Small intestine (tissue), 7 donors: ENCODE results near the gene TENM3. TPM values are rescaled to one million over a fixed set of nuclear protein-coding genes. Genes with fewer than 3 reads are reported as not detected.

ENCODE experiments used
- DNase-seq, 2 donors: peaks; one replicate each; pipeline versions ENCODE4 v3.0.0 to v3.0.0-alpha.2; 2013
- FAIRE-seq: peaks from 2 replicates; lab custom pipeline; 2012; peaks lifted over from hg19 to GRCh38; lab: Jason Lieb, UNC
- H3K27ac ChIP-seq, 3 donors: one replicate each; pipeline ENCODE4 v1.5.1; 2013; ENCODE audit warnings: low read length in 2 of 3, mild to moderate bottlenecking in 2 of 3, control low read depth in 1 of 3, inconsistent platforms in 1 of 3, low read depth in 1 of 3, moderate library complexity in 1 of 3
- H3K27me3 ChIP-seq, 3 donors: one replicate each; pipeline ENCODE4 v1.6.1; 2013; ENCODE audit warnings: low read length in 3 of 3, inconsistent platforms in 1 of 3; ENCODE audit not compliant: control insufficient read depth in 3 of 3, insufficient read depth in 3 of 3
- H3K36me3 ChIP-seq, 3 donors: one replicate each; pipeline ENCODE4 v1.6.1; 2013; ENCODE audit warnings: low read length in 3 of 3, inconsistent platforms in 1 of 3, low read depth in 1 of 3, mild to moderate bottlenecking in 1 of 3, moderate library complexity in 1 of 3; ENCODE audit not compliant: control insufficient read depth in 3 of 3, insufficient read depth in 2 of 3
- H3K4me1 ChIP-seq, 3 donors: one replicate each; pipeline ENCODE4 v1.6.1; 2013; ENCODE audit warnings: low read length in 2 of 3, inconsistent platforms in 1 of 3, low read depth in 1 of 3, mild to moderate bottlenecking in 1 of 3, moderate library complexity in 1 of 3; ENCODE audit not compliant: control insufficient read depth in 3 of 3, insufficient read depth in 2 of 3
- H3K4me3 ChIP-seq, 3 donors: one replicate each; pipeline ENCODE4 v1.5.1; 2013; ENCODE audit warnings: low read length in 3 of 3, control low read depth in 1 of 3, inconsistent platforms in 1 of 3, low read depth in 1 of 3, mild to moderate bottlenecking in 1 of 3, moderate library complexity in 1 of 3
- H3K9me3 ChIP-seq, 2 donors: one replicate each; pipeline ENCODE4 v1.6.1; 2013; ENCODE audit warnings: low read depth in 1 of 2, low read length in 1 of 2; ENCODE audit not compliant: control insufficient read depth in 2 of 2, insufficient read depth in 1 of 2
- WGBS, 3 donors: extraction: QIAGEN DNeasy Blood & Tissue Kit; methylation state at CpG; one replicate each; pipeline ENCODE4 v1.1.7; 2013; 5-methylcytosine and 5-hydroxymethylcytosine counted together
- polyA plus RNA-seq, 4 donors: library from polyadenylated mRNA; stranded (reverse) in 3 of 4; unstranded in 1 of 4; fragments of 200-250 nt in 3 of 4; fragments of 120-200 nt in 1 of 4; gene quantifications; one replicate each; pipeline versions ENCODE4 v1.2.1 to v1.2.3, GENCODE V29; 2013
- donor health status: healthy with polysubstance abuse.
- donor health status: control.
- donor health status: control.
- donor health status: Bipolar disorder and iron deficiency.
- donor health status: healthy.

Gene TENM3
- polyA plus RNA-seq, 4 donors = 0.45 to 4.5 (median 1.1) TPM

- H3K36me3 ChIP-seq = no peaks in the 10 kb centered on the region
- peaks cover 0 to 2% (median 0%) of the 10 kb centered on the region in 3 donors for H3K27me3 ChIP-seq
- H3K27ac ChIP-seq = no peak overlapping the region
- peak; percentile 44 to 66 for DNase-seq
- FAIRE-seq = no peak
- no peaks in the 10 kb centered on the region for H3K9me3 ChIP-seq
- H3K4me1 ChIP-seq = peaks cover 0 to 6% (median 0%) of the 10 kb centered on the region in 3 donors
- H3K4me3 ChIP-seq = no peak overlapping the region
- 18 to 62% (median 42%) methylated on average over 3 of the region's 3 CpGs for WGBS, 3 donors
These were observed 151.0 kb downstream of the TENM3 start for GRCh38 chr4:182394181-182394580.

DNA sequence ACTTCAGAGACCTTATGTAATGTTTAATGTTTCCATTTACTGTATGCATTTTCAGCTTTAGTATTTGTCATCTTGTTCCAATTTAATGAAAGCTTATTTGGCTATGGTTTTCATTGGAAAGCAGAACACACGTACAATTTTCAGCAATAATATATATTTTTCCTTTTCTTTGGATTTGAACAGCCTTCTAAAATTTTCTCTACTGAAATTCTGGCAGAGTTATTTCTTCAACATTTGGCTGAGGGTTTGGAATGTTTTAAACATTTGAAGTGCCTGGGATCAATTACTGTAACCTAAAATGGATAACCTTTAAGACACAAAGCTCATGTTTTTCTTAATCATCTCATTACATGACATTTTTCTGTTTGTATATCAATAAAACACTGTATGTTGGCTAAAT is 156.9 kb downstream of the TENM3 start:
- Histone ChIP-seq H3K36me3 (no peaks in the 10 kb centered on the region), H3K27ac (no peak overlapping the region), H3K4me1 (peaks cover 0 to under 1% (median 0%) of the 10 kb centered on the region in 3 donors), H3K9me3 (no peaks in the 10 kb centered on the region), H3K27me3 (no peaks in the 10 kb centered on the region), H3K4me3 (no peak overlapping the region)
- WGBS, 3 donors = 76 to 86% (median 83%) methylated on average over 1 of the region's 1 CpG
- DNase-seq = no peak
- no peak for FAIRE-seq

DNA sequence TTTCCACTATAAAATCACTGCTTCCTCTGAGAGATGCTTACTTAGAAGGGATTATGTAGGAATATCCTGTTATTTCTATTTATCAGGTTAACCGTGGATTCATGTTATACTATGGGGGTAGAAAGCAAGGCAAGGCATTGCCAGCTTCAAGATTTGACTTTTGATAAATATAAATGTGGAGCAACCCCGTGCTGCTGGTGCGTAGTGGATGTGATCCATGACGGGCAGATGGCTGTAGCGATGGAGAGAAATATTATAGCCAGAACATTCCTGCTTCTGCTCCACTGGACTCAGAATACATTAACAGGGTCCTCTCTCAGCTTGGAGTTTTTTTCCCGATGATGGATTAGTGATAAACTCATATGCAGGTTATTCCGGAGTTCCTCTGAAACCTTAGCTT is 157.6 kb downstream of the TENM3 start:
- FAIRE-seq (no peak), DNase-seq (no peak)
- no peaks in the 10 kb centered on the region for H3K9me3 ChIP-seq
- WGBS, 3 donors = 86 to 92% (median 87%) methylated on average over 7 of the region's 7 CpGs
- no peaks in the 10 kb centered on the region for H3K27me3 ChIP-seq
- no peaks in the 10 kb centered on the region for H3K36me3 ChIP-seq
- H3K4me3 ChIP-seq = no peak overlapping the region
- H3K4me1 ChIP-seq = no peaks in the 10 kb centered on the region
- no peak overlapping the region for H3K27ac ChIP-seq

GRCh38 chr4:182404376-182404775 is 161.2 kb downstream of the TENM3 start:
- no peak overlapping the region for H3K27ac ChIP-seq
- WGBS, 3 donors = 81 to 95% (median 87%) methylated on average over 7 of the region's 7 CpGs
- DNase-seq = no peak
- no peak overlapping the region for H3K4me3 ChIP-seq
- no peaks in the 10 kb centered on the region for H3K27me3 ChIP-seq
- no peaks in the 10 kb centered on the region for H3K4me1 ChIP-seq
- no peaks in the 10 kb centered on the region for H3K36me3 ChIP-seq
- no peaks in the 10 kb centered on the region for H3K9me3 ChIP-seq
- FAIRE-seq = no peak

DNA sequence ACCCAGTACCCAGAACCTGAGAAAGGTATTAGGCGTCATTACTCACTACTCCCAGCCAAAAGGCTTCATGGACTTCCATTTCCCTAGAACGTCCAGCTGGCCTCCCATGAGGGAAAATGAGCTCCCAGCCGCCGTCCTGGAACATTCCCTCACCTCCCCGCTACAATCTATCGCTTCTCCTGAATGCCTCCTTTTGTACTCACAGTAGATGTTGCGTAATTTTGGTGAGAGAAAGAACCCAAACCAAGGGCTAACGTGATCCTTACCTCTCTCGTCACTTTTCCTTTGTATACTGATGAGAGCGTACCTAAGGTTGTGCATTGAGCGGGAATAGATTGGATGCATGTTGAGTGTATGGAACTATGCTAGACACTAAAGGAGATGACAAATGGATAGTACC is 161.9 kb downstream of the TENM3 start:
- Histone ChIP-seq H3K9me3 (no peaks in the 10 kb centered on the region), H3K4me1 (no peaks in the 10 kb centered on the region), H3K36me3 (no peaks in the 10 kb centered on the region), H3K4me3 (no peak overlapping the region), H3K27me3 (no peaks in the 10 kb centered on the region), H3K27ac (no peak overlapping the region)
- FAIRE-seq (no peak), DNase-seq (no peak)
- 84 to 91% (median 86%) methylated on average over 11 of the region's 11 CpGs for WGBS, 3 donors

DNA sequence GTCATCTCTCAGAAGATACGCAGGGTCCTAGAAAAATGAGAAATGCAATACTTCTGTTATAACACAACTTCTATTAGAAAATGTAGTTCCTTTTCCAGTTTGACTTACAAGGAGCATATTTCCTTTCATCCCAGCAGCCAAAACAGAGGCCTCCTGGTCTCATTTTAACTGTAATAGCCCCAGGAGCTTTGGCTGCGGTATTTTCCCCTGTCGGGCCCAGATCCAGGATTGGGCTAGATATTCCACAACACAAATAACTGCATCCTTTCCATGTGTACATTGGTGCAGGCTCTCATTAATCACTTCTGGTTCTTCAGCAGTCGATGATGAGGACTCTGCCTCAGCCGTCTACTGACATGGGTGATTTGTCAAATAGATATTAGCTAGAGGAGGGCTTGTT is 166.1 kb downstream of the TENM3 start:
- Histone ChIP-seq H3K4me3 (no peak overlapping the region), H3K9me3 (peaks cover 0 to 8% of the 10 kb centered on the region in 2 donors), H3K36me3 (no peaks in the 10 kb centered on the region), H3K4me1 (no peaks in the 10 kb centered on the region), H3K27me3 (no peaks in the 10 kb centered on the region), H3K27ac (no peak overlapping the region)
- FAIRE-seq = no peak
- no peak for DNase-seq
- WGBS, 3 donors = 78 to 92% (median 83%) methylated on average over 5 of the region's 5 CpGs

GRCh38 chr4:182411391-182411790 is 168.2 kb downstream of the TENM3 start:
- no peaks in the 10 kb centered on the region for H3K4me1 ChIP-seq
- no peaks in the 10 kb centered on the region for H3K27me3 ChIP-seq
- H3K4me3 ChIP-seq = no peak overlapping the region
- no peak for FAIRE-seq
- DNase-seq = no peak
- H3K9me3 ChIP-seq = peaks cover 0 to 8% of the 10 kb centered on the region in 2 donors
- 83 to 91% (median 91%) methylated on average over 3 of the region's 3 CpGs for WGBS, 3 donors
- no peaks in the 10 kb centered on the region for H3K36me3 ChIP-seq
- H3K27ac ChIP-seq = no peak overlapping the region

GRCh38 chr4:182413550-182413949 is 170.3 kb downstream of the TENM3 start:
- Histone ChIP-seq H3K27ac (no peak overlapping the region), H3K9me3 (peaks cover 0 to 8% of the 10 kb centered on the region in 2 donors), H3K27me3 (no peaks in the 10 kb centered on the region), H3K4me1 (no peaks in the 10 kb centered on the region), H3K4me3 (no peak overlapping the region), H3K36me3 (no peaks in the 10 kb centered on the region)
- DNase-seq = no peak
- WGBS, 3 donors = 79 to 90% (median 79%) methylated on average over 1 of the region's 1 CpG
- FAIRE-seq = no peak

DNA sequence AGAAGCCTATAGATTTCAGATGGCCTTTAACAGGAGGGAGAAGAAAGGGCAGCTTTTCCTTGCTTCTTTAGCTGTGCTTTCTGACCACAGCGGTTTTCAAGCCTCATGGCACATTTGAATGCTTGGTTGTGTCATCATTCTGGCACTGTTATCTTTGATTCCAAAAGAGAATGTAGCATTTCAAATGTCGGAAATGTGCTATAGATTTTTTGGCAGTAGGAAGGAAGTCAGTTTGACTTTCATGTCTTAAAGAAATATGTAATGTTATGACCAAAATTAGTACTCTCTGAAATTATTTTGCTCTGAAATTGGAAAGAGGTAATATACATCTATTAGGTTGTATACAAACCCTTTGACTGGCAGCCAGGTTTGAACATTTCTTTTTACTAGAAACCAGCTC is 171.9 kb downstream of the TENM3 start:
- no peak overlapping the region for H3K4me3 ChIP-seq
- H3K27me3 ChIP-seq = no peaks in the 10 kb centered on the region
- H3K36me3 ChIP-seq = no peaks in the 10 kb centered on the region
- peaks cover 0 to 8% of the 10 kb centered on the region in 2 donors for H3K9me3 ChIP-seq
- FAIRE-seq (no peak), DNase-seq (no peak)
- no peaks in the 10 kb centered on the region for H3K4me1 ChIP-seq
- no peak overlapping the region for H3K27ac ChIP-seq
- WGBS, 3 donors = 62 to 87% (median 68%) methylated on average over 2 of the region's 2 CpGs
